Bronchial epithelial cell (primary cell): ENCODE measurements around the gene SRL. TPM values are rescaled to one million over a fixed set of nuclear protein-coding genes. Genes with fewer than 3 reads are reported as not detected.

Experiments used
- DNase-seq: peaks from one replicate; pipeline ENCODE4 v3.0.0-alpha.2; 2010; ENCODE audit warnings: low read depth
- FAIRE-seq: peaks from 2 replicates; lab custom pipeline; 2011; peaks lifted over from hg19 to GRCh38; lab: Jason Lieb, UNC
- H3K27me3 ChIP-seq: 2 replicates; pipeline ENCODE4 v1.5.1; 2011; ENCODE audit warnings: low read length; ENCODE audit not compliant: control insufficient read depth, insufficient read depth
- H3K36me3 ChIP-seq: 2 replicates; pipeline ENCODE4 v1.5.1; 2011; ENCODE audit warnings: low read length; ENCODE audit not compliant: control insufficient read depth, insufficient read depth
- H3K4me3 ChIP-seq: 2 replicates; pipeline ENCODE4 v1.5.1; 2011; ENCODE audit warnings: mild to moderate bottlenecking, low read depth, low read length, control low read depth
- CTCF ChIP-seq: IDR thresholded peaks from 2 replicates; pipeline ENCODE4 v1.5.1; 2011; ENCODE audit warnings: mild to moderate bottlenecking, moderate library complexity, low read length, control low read depth, inconsistent platforms; ENCODE audit not compliant: insufficient read depth, severe bottlenecking
- total RNA-seq: library from RNA; depleted of rRNA; stranded (reverse); fragments of >200 nt; gene quantifications from 2 replicates; pipeline ENCODE4 v1.2.1, GENCODE V29; 2014

The SRL gene
- total RNA-seq = not detected in 2 replicates

GRCh38 chr16:4241928-4242283 lies at the start of gene SRL:
Gene SRL (minus strand): TSS chr16:4242080. CDS start chr16:4242067, 13 bp downstream.
- Histone ChIP-seq H3K4me3 (no peak within 1 kb of the TSS), H3K27me3 (peaks cover 1% of the 10 kb centered on the region), H3K36me3 (no peaks in the 10 kb centered on the region)
- DNase-seq (no peak), FAIRE-seq (no peak)
- TF ChIP-seq CTCF = no peak

GRCh38 chr16:4290236-4290830 lies 48.5 kb upstream of the SRL start:
- DNase-seq (peak; percentile 95), FAIRE-seq (no peak)
- no peaks in the 10 kb centered on the region for H3K36me3 ChIP-seq
- peak; percentile 50 for TF ChIP-seq CTCF
- H3K4me3 ChIP-seq = no peak overlapping the region
- no peaks in the 10 kb centered on the region for H3K27me3 ChIP-seq

- Histone ChIP-seq H3K4me3 (no peak overlapping the region), H3K27me3 (no peaks in the 10 kb centered on the region), H3K36me3 (no peaks in the 10 kb centered on the region)
- FAIRE-seq = no peak
- peak; percentile 90 for TF ChIP-seq CTCF
- DNase-seq = peak; percentile 79
Observed at GRCh38 chr16:4288148-4288921, 46.5 kb upstream of the SRL start.

GRCh38 chr16:4285167-4285566 lies 43.3 kb upstream of the SRL start:
- DNase-seq (no peak), FAIRE-seq (no peak)
- Histone ChIP-seq H3K36me3 (no peaks in the 10 kb centered on the region), H3K4me3 (no peak overlapping the region), H3K27me3 (no peaks in the 10 kb centered on the region)
- TF ChIP-seq CTCF = no peak

- no peak for TF ChIP-seq CTCF
- peak; percentile 72 for DNase-seq
- Histone ChIP-seq H3K36me3 (no peaks in the 10 kb centered on the region), H3K27me3 (no peaks in the 10 kb centered on the region), H3K4me3 (no peak overlapping the region)
- FAIRE-seq = no peak
Observed at GRCh38 chr16:4283939-4284338, 42.1 kb upstream of the SRL start.
